ENCODE data around the gene DLAT.
"Not testable (repeated sequence)": the region's sequence is repeated elsewhere in the genome, so short reads cannot be mapped to it uniquely, and the experiment has no call there.

The DLAT gene

GRCh38 chr11:111996129-111996528, 29.1 kb upstream of the DLAT start:
- ATAC-seq (no peak), DNase-seq (ENCODE audit: low spot score in 2 of 2) (no peak)
- no peaks in the 10 kb centered on the region for H3K4me1 Mint-ChIP-seq
- H3K4me3 Mint-ChIP-seq, result no peak overlapping the region
- no peak overlapping the region for H3K27ac Mint-ChIP-seq
- peaks cover 75% of the 10 kb centered on the region for H3K36me3 Mint-ChIP-seq
- no peaks in the 10 kb centered on the region for H3K9me3 Mint-ChIP-seq

GRCh38 chr11:111996669-111997068, 28.5 kb upstream of the DLAT start:
- not testable (repeated sequence) for H3K4me1 Mint-ChIP-seq; H3K4me3 Mint-ChIP-seq; DNase-seq (ENCODE audit: low spot score in 2 of 2); H3K27ac Mint-ChIP-seq; ATAC-seq; H3K9me3 Mint-ChIP-seq
- peaks cover 79% of the 10 kb centered on the region for H3K36me3 Mint-ChIP-seq

GRCh38 chr11:111999111-111999510, 26.1 kb upstream of the DLAT start:
- DNase-seq (ENCODE audit: low spot score in 2 of 2), result no peak
- Mint-ChIP-seq H3K27ac (no peak overlapping the region), H3K4me3 (no peak overlapping the region), H3K4me1 (no peaks in the 10 kb centered on the region), H3K9me3 (no peaks in the 10 kb centered on the region), H3K36me3 (peaks cover 60% of the 10 kb centered on the region)
- ATAC-seq, result no peak

GRCh38 chr11:112000703-112001102, 24.5 kb upstream of the DLAT start:
- H3K9me3 Mint-ChIP-seq, result no peaks in the 10 kb centered on the region
- peaks cover 54% of the 10 kb centered on the region for H3K36me3 Mint-ChIP-seq
- H3K4me3 Mint-ChIP-seq, result no peak overlapping the region
- DNase-seq (ENCODE audit: low spot score in 2 of 2) (no peak), ATAC-seq (no peak)
- no peaks in the 10 kb centered on the region for H3K4me1 Mint-ChIP-seq
- no peak overlapping the region for H3K27ac Mint-ChIP-seq

GRCh38 chr11:112002491-112003216, 22.6 kb upstream of the DLAT start:
- ATAC-seq, result no peak
- no peaks in the 10 kb centered on the region for H3K4me1 Mint-ChIP-seq
- H3K27ac Mint-ChIP-seq, result no peak overlapping the region
- H3K9me3 Mint-ChIP-seq, result no peaks in the 10 kb centered on the region
- no peak for DNase-seq (ENCODE audit: low spot score in 2 of 2)
- H3K4me3 Mint-ChIP-seq, result no peak overlapping the region
- H3K36me3 Mint-ChIP-seq, result peaks cover 43% of the 10 kb centered on the region

GRCh38 chr11:112004389-112004788, 20.8 kb upstream of the DLAT start:
- DNase-seq (ENCODE audit: low spot score in 2 of 2) (no peak), ATAC-seq (peak; percentile 72)
- Mint-ChIP-seq H3K9me3 (peaks cover 3% of the 10 kb centered on the region), H3K4me1 (no peaks in the 10 kb centered on the region), H3K4me3 (no peak overlapping the region), H3K27ac (no peak overlapping the region), H3K36me3 (peaks cover 29% of the 10 kb centered on the region)

GRCh38 chr11:112005422-112006094, 19.6 kb upstream of the DLAT start:
- DNase-seq (ENCODE audit: low spot score in 2 of 2) (no peak), ATAC-seq (no peak)
- Mint-ChIP-seq H3K36me3 (peaks cover 17% of the 10 kb centered on the region), H3K4me3 (no peak overlapping the region), H3K9me3 (peaks cover 3% of the 10 kb centered on the region), H3K4me1 (no peaks in the 10 kb centered on the region), H3K27ac (no peak overlapping the region)

GRCh38 chr11:112006095-112006441, 19.1 kb upstream of the DLAT start:
- not testable (repeated sequence) for H3K4me1 Mint-ChIP-seq; H3K9me3 Mint-ChIP-seq; DNase-seq (ENCODE audit: low spot score in 2 of 2); ATAC-seq; H3K4me3 Mint-ChIP-seq; H3K27ac Mint-ChIP-seq
- H3K36me3 Mint-ChIP-seq, result peaks cover 12% of the 10 kb centered on the region

GRCh38 chr11:112011451-112011850, 13.8 kb upstream of the DLAT start:
- not testable (repeated sequence) for H3K36me3 Mint-ChIP-seq; ATAC-seq; H3K4me1 Mint-ChIP-seq; H3K4me3 Mint-ChIP-seq; H3K9me3 Mint-ChIP-seq; H3K27ac Mint-ChIP-seq; DNase-seq (ENCODE audit: low spot score in 2 of 2)

GRCh38 chr11:112012874-112013273, 12.3 kb upstream of the DLAT start:
- Mint-ChIP-seq H3K4me1 (no peaks in the 10 kb centered on the region), H3K36me3 (peaks cover 7% of the 10 kb centered on the region), H3K27ac (no peak overlapping the region), H3K9me3 (peaks cover 3% of the 10 kb centered on the region), H3K4me3 (no peak overlapping the region)
- DNase-seq (ENCODE audit: low spot score in 2 of 2) (no peak), ATAC-seq (no peak)

GRCh38 chr11:112013497-112014164, 11.6 kb upstream of the DLAT start:
- Mint-ChIP-seq H3K9me3 (peaks cover 1% of the 10 kb centered on the region), H3K27ac (no peak overlapping the region), H3K4me1 (no peaks in the 10 kb centered on the region), H3K36me3 (peaks cover 9% of the 10 kb centered on the region), H3K4me3 (no peak overlapping the region)
- DNase-seq (ENCODE audit: low spot score in 2 of 2), result no peak
- ATAC-seq, result no peak

- Mint-ChIP-seq H3K4me3 (no peak overlapping the region), H3K4me1 (no peaks in the 10 kb centered on the region), H3K27ac (no peak overlapping the region), H3K36me3 (peaks cover 28% of the 10 kb centered on the region), H3K9me3 (no peaks in the 10 kb centered on the region)
- DNase-seq (ENCODE audit: low spot score in 2 of 2) (no peak), ATAC-seq (no peak)
Measured at GRCh38 chr11:112016088-112016764, 9.0 kb upstream of the DLAT start.

- DNase-seq (ENCODE audit: low spot score in 2 of 2) (no peak), ATAC-seq (no peak)
- Mint-ChIP-seq H3K36me3 (peaks cover 28% of the 10 kb centered on the region), H3K9me3 (no peaks in the 10 kb centered on the region), H3K27ac (no peak overlapping the region), H3K4me3 (no peak overlapping the region), H3K4me1 (no peaks in the 10 kb centered on the region)
Measured at GRCh38 chr11:112016765-112017376, 8.3 kb upstream of the DLAT start.

GRCh38 chr11:112017538-112017937, 7.7 kb upstream of the DLAT start:
- DNase-seq (ENCODE audit: low spot score in 2 of 2) (no peak), ATAC-seq (no peak)
- no peak overlapping the region for H3K27ac Mint-ChIP-seq
- H3K36me3 Mint-ChIP-seq, result peaks cover 28% of the 10 kb centered on the region
- H3K9me3 Mint-ChIP-seq, result no peaks in the 10 kb centered on the region
- H3K4me1 Mint-ChIP-seq, result no peaks in the 10 kb centered on the region
- no peak overlapping the region for H3K4me3 Mint-ChIP-seq

- H3K27ac Mint-ChIP-seq, result no peak overlapping the region
- H3K4me1 Mint-ChIP-seq, result peaks cover 3% of the 10 kb centered on the region
- no peaks in the 10 kb centered on the region for H3K9me3 Mint-ChIP-seq
- H3K36me3 Mint-ChIP-seq, result peaks cover 28% of the 10 kb centered on the region
- no peak for DNase-seq (ENCODE audit: low spot score in 2 of 2)
- H3K4me3 Mint-ChIP-seq, result no peak overlapping the region
- ATAC-seq, result no peak
Measured at GRCh38 chr11:112019066-112019465, 6.1 kb upstream of the DLAT start.
